Measurements from ENCODE around the gene ZKSCAN8.
A peak's percentile ranks its signal among the peaks of the same experiment; 100 is the strongest.

ZKSCAN8 gene

DNA sequence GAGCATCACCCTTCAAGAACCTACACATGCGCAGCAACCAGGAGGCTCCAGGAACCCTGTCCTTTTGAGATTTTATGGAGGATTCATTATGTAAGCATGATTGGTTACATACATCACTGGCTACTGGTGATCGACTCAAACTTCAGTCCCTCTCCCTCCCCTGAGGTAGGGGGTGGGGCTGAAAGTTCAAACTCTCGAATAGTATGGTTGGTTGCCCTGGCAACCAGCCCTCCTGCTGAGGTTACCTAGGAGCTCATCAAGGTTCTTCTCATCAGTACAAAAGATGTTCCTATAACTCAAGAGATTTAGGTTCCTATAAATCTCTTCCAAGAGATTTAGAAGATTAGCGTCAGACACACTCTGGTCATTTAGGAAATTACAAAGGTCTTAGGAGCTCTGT lies 61.5 kb downstream of the ZKSCAN8 start:
- Histone ChIP-seq H3K36me3 (replicated peaks) (no peaks in the 10 kb centered on the region), H3K4me1 (no peaks in the 10 kb centered on the region), H3K9me3 (no peaks in the 10 kb centered on the region), H3K4me3 (no peak overlapping the region), H3K27me3 (ENCODE audit: low read depth) (peaks cover 21% of the 10 kb centered on the region)
- in situ Hi-C loops (cut with MboI; ENCODE audit: low sequenced_read_pairs): no loop called here
- DNase-seq (ENCODE audit: low spot score in 2 of 2): peak in 1 of 2 experiments; percentile 19

DNA sequence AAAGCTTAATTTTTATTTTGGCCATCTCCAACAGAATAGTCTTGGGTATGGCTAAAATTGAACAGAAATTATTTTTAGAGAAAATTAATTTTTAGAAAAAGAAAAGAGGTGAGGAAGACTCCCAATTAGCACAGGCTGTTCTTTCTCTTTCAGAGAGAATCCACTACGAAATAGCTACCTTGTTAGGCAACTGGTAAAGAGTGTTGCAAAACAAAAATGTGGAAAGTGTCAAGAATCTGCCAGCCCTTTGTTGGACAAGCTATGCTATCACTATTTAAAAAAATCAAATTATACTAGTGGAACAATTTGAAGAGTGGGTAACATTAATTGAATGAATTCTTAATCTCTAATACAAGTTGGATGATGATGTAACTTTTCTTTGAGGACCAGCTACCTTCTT lies 64.2 kb downstream of the ZKSCAN8 start:
- in situ Hi-C loops (cut with MboI; ENCODE audit: low sequenced_read_pairs): no loop called here
- DNase-seq (ENCODE audit: low spot score in 2 of 2): no peak
- Histone ChIP-seq H3K4me1 (no peaks in the 10 kb centered on the region), H3K9me3 (no peaks in the 10 kb centered on the region), H3K4me3 (no peak overlapping the region), H3K27me3 (ENCODE audit: low read depth) (peaks cover 34% of the 10 kb centered on the region), H3K36me3 (replicated peaks) (no peaks in the 10 kb centered on the region)

DNA sequence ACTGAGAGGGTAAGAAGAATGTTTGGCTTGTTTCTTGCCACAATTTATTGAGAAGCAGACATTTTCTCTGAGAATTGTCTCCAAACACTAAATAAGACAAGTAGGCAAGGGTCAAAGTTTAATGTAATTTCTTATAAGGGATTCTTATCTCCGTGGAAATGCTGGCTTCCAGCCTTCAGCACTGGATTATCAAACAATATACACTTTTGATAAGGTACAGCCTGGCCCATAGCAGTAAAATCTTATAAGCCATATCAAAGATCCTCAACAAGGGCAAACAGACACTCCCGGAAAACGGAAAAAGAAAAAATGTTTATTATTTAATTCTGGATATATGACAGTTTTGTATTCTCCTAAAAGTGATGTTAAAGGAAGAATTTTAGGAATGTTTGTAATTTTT lies 64.8 kb downstream of the ZKSCAN8 start:
- H3K27me3 ChIP-seq (ENCODE audit: low read depth): peaks cover 34% of the 10 kb centered on the region
- in situ Hi-C loops (cut with MboI; ENCODE audit: low sequenced_read_pairs): no loop called here

DNA sequence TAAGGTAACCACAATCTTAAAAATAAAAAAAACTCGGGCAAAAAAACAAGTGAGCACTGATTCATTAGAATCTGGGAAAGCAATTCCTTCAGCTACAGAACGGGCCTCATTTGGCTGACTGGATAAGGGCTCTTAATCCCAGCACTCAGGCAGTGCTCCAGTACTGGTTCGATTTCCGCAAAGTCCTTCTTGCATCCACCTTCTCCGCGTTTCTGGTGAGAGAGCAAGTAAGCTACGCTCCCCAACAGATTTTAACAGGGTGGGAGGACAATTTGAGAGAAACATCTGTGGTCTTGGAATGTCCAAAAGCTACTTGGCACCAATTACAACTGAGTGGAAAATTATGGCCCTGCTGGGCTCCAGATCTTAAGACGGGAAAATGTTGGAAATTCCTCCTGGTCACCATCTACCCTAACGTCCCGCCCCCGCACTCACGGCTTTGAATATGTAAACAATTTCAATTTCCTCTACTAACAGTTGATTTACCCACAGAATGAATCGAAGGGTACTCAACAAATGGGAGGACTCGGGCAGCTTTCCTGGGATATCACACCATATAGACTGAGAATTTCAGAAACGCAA lies 65.3 kb downstream of the ZKSCAN8 start:
- no peaks in the 10 kb centered on the region for H3K36me3 ChIP-seq (replicated peaks)
- H3K4me3 ChIP-seq: no peak overlapping the region
- H3K4me1 ChIP-seq: no peaks in the 10 kb centered on the region
- in situ Hi-C loops (cut with MboI; ENCODE audit: low sequenced_read_pairs): no loop called here
- H3K9me3 ChIP-seq: no peaks in the 10 kb centered on the region
- peaks cover 34% of the 10 kb centered on the region for H3K27me3 ChIP-seq (ENCODE audit: low read depth)
- no peak for DNase-seq (ENCODE audit: low spot score in 2 of 2)

More for the DNA sequence above, 64.8 kb downstream of the ZKSCAN8 start:
- Histone ChIP-seq H3K36me3 (replicated peaks) (no peaks in the 10 kb centered on the region), H3K9me3 (no peaks in the 10 kb centered on the region), H3K4me1 (no peaks in the 10 kb centered on the region), H3K4me3 (no peak overlapping the region)
- no peak for DNase-seq (ENCODE audit: low spot score in 2 of 2)

DNA sequence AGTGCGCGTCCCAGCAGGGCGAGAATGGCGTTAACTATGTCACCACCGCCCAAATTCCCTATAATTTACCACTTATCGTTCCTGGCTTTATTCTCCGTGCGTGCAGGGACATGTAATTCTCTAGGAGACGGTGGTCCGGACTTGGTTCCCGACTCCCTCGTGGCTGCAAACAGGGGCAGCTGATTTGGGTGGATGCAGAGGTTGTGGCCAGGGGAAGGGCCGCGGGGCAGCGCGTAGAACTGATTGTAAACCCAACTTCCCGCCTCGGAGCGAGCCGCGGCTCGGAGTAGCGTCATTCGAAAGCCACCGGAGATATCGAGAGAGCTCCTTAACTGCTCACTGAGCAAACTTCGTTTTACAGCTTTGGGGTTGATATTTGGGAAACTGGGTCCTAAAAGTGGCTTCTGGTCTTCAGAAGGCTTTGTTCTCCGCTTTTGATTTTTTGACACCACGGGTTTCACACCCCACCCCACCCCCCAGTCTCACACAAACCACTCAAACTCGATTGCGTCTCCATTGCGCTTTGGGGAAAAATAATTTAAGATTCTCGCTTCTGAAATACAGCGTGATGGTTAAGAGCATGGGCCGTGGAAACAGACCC lies 65.9 kb downstream of the ZKSCAN8 start:
- in situ Hi-C loops (cut with MboI; ENCODE audit: low sequenced_read_pairs): no loop called here
- peak overlapping the region; percentile 24 for H3K4me3 ChIP-seq
- no peaks in the 10 kb centered on the region for H3K36me3 ChIP-seq (replicated peaks)
- H3K9me3 ChIP-seq: no peaks in the 10 kb centered on the region
- no peaks in the 10 kb centered on the region for H3K4me1 ChIP-seq
- peak in 1 of 2 experiments; percentile 35 for DNase-seq (ENCODE audit: low spot score in 2 of 2)
- peaks cover 34% of the 10 kb centered on the region for H3K27me3 ChIP-seq (ENCODE audit: low read depth)

DNA sequence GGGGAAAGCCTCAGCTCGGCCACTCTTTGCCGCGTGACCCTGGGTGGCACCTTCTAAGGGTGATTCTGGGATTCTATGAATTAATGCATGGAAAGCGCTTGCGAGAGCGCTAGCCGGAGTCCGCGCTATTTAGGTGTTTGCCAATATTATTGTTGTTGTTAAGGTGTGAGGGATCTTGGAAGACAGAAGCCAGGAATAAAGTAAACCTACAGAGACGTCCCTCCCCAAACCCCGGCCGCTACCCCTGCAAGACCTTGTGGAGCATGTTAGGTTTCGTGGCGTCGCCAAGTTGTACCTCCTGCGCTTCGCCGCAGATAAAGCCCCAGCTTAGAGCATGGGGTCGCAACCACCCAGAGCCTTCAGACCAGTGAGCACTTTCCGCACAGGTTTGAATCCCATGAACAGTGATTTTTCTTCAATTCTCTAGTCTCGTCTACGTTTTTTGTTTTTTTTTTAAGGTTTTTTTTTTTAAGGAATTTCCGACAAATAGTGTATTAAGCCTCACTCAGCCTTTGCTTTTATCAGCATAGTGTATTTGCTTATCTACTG lies 66.5 kb downstream of the ZKSCAN8 start:
- DNase-seq (ENCODE audit: low spot score in 2 of 2): peak in 1 of 2 experiments; percentile 43
- Histone ChIP-seq H3K27me3 (ENCODE audit: low read depth) (peaks cover 34% of the 10 kb centered on the region), H3K9me3 (no peaks in the 10 kb centered on the region), H3K4me1 (no peaks in the 10 kb centered on the region), H3K36me3 (replicated peaks) (no peaks in the 10 kb centered on the region), H3K4me3 (peak overlapping the region; percentile 24)
- in situ Hi-C loops (cut with MboI; ENCODE audit: low sequenced_read_pairs): no loop called here
